Astrocyte (in vitro differentiated cells and primary cell): ENCODE data around the gene MX2. TPM values are rescaled to one million over a fixed set of nuclear protein-coding genes. Genes with fewer than 3 reads are reported as not detected.

Experiments used
- DNase-seq: peaks from one replicate; pipeline ENCODE4 v3.0.0-alpha.2; 2010; ENCODE audit warnings: low read depth
- FAIRE-seq: peaks from 2 replicates; lab custom pipeline; 2011; peaks lifted over from hg19 to GRCh38; lab: Jason Lieb, UNC
- H2AFZ ChIP-seq: 2 replicates; pipeline ENCODE4 v1.6.0; 2012; ENCODE audit warnings: low read depth, low read length, inconsistent platforms
- H3K27ac ChIP-seq: 2 replicates; pipeline ENCODE4 v1.5.1; 2011; ENCODE audit warnings: low read depth, low read length, inconsistent platforms
- H3K27me3 ChIP-seq: 2 replicates; pipeline ENCODE4 v1.6.0; 2011; ENCODE audit warnings: low read length, inconsistent platforms; ENCODE audit not compliant: insufficient read depth
- H3K36me3 ChIP-seq: 2 replicates; pipeline ENCODE4 v1.5.1; 2011; ENCODE audit warnings: low read length, inconsistent platforms; ENCODE audit not compliant: insufficient read depth
- H3K4me1 ChIP-seq: 2 replicates; pipeline ENCODE4 v1.5.1; 2011; ENCODE audit warnings: low read length, inconsistent platforms; ENCODE audit not compliant: insufficient read depth
- H3K4me2 ChIP-seq: 2 replicates; pipeline ENCODE4 v1.6.0; 2012; ENCODE audit warnings: low read length, inconsistent platforms
- H3K4me3 ChIP-seq: 2 replicates; pipeline ENCODE4 v1.5.1; 2011; ENCODE audit warnings: low read depth, mild to moderate bottlenecking, low read length, inconsistent platforms; ENCODE audit not compliant: insufficient read depth
- H3K79me2 ChIP-seq: 2 replicates; pipeline ENCODE4 v1.6.0; 2012; ENCODE audit warnings: mild to moderate bottlenecking, low read length, inconsistent platforms; ENCODE audit not compliant: insufficient read depth
- H3K9ac ChIP-seq: 2 replicates; pipeline ENCODE4 v1.6.0; 2012; ENCODE audit warnings: mild to moderate bottlenecking, low read length, inconsistent platforms
- H3K9me3 ChIP-seq: 2 replicates; pipeline ENCODE4 v1.5.1; 2012; ENCODE audit warnings: low read depth, mild to moderate bottlenecking, low read length, inconsistent platforms; ENCODE audit not compliant: insufficient read depth
- H4K20me1 ChIP-seq: 2 replicates; pipeline ENCODE4 v1.6.0; 2012; ENCODE audit warnings: low read length, inconsistent platforms; ENCODE audit not compliant: insufficient read depth
- H3K27ac Mint-ChIP-seq: one replicate; pipeline ENCODE4 v1.8.0; 2021; ENCODE audit warnings: mild to moderate bottlenecking, mixed read lengths; ENCODE audit not compliant: unreplicated experiment
- H3K27me3 Mint-ChIP-seq: one replicate; pipeline ENCODE4 v1.8.0; 2021; ENCODE audit warnings: low read depth, mixed read lengths; ENCODE audit not compliant: unreplicated experiment
- H3K36me3 Mint-ChIP-seq: one replicate; pipeline ENCODE4 v1.8.0; 2021; ENCODE audit warnings: low read depth, mixed read lengths; ENCODE audit not compliant: unreplicated experiment
- H3K4me1 Mint-ChIP-seq: one replicate; pipeline ENCODE4 v1.8.0; 2021; ENCODE audit warnings: low read depth, mixed read lengths; ENCODE audit not compliant: unreplicated experiment
- H3K4me3 Mint-ChIP-seq: one replicate; pipeline ENCODE4 v1.8.0; 2021; ENCODE audit warnings: mild to moderate bottlenecking, moderate library complexity, mixed read lengths; ENCODE audit not compliant: unreplicated experiment
- H3K9me3 Mint-ChIP-seq: one replicate; pipeline ENCODE4 v1.8.0; 2021; ENCODE audit warnings: mild to moderate bottlenecking, mixed read lengths; ENCODE audit not compliant: unreplicated experiment
- EZH2 ChIP-seq: IDR thresholded peaks from 2 replicates; pipeline ENCODE4 v1.6.1; 2012; ENCODE audit warnings: mild to moderate bottlenecking, low read length, inconsistent platforms; ENCODE audit not compliant: insufficient read depth
- total RNA-seq: library from RNA; stranded (reverse); gene quantifications from 2 replicates; pipeline ENCODE4 v1.2.1, GENCODE V29; 2021
- TF ChIP-seq, protein P1 (sequence below): IDR thresholded peaks from 2 replicates; pipeline ENCODE4 v1.5.1; 2011; ENCODE audit warnings: low read depth, mild to moderate bottlenecking, inconsistent platforms, low read length, moderate library complexity; ENCODE audit not compliant: insufficient read depth

MX2 gene
- total RNA-seq, 1 donor from 2014 or later, result 8.6 TPM

- no peak overlapping the region for H3K4me3 ChIP-seq
- Mint-ChIP-seq H3K4me3 (no peak overlapping the region), H3K27ac (peak overlapping the region; percentile 77), H3K4me1 (peaks cover 5% of the 10 kb centered on the region), H3K36me3 (peaks cover 47% of the 10 kb centered on the region), H3K27me3 (no peaks in the 10 kb centered on the region), H3K9me3 (no peaks in the 10 kb centered on the region)
- no peaks in the 10 kb centered on the region for H3K79me2 ChIP-seq
- H3K4me1 ChIP-seq, result no peaks in the 10 kb centered on the region
- no peaks in the 10 kb centered on the region for H3K36me3 ChIP-seq
- no peaks in the 10 kb centered on the region for H4K20me1 ChIP-seq
- no peak for TF ChIP-seq EZH2
- TF ChIP-seq, protein P1, sequence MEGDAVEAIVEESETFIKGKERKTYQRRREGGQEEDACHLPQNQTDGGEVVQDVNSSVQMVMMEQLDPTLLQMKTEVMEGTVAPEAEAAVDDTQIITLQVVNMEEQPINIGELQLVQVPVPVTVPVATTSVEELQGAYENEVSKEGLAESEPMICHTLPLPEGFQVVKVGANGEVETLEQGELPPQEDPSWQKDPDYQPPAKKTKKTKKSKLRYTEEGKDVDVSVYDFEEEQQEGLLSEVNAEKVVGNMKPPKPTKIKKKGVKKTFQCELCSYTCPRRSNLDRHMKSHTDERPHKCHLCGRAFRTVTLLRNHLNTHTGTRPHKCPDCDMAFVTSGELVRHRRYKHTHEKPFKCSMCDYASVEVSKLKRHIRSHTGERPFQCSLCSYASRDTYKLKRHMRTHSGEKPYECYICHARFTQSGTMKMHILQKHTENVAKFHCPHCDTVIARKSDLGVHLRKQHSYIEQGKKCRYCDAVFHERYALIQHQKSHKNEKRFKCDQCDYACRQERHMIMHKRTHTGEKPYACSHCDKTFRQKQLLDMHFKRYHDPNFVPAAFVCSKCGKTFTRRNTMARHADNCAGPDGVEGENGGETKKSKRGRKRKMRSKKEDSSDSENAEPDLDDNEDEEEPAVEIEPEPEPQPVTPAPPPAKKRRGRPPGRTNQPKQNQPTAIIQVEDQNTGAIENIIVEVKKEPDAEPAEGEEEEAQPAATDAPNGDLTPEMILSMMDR, result no peak
- FAIRE-seq, result no peak
- DNase-seq, result no peak
- no peaks in the 10 kb centered on the region for H3K27me3 ChIP-seq
- H3K9me3 ChIP-seq, result no peaks in the 10 kb centered on the region
- H2AFZ ChIP-seq, result no peak overlapping the region
- no peak overlapping the region for H3K27ac ChIP-seq
- no peak overlapping the region for H3K9ac ChIP-seq
- no peak overlapping the region for H3K4me2 ChIP-seq
These were observed 87.8 kb downstream of the MX2 start for GRCh38 chr21:41449613-41450012.

DNA sequence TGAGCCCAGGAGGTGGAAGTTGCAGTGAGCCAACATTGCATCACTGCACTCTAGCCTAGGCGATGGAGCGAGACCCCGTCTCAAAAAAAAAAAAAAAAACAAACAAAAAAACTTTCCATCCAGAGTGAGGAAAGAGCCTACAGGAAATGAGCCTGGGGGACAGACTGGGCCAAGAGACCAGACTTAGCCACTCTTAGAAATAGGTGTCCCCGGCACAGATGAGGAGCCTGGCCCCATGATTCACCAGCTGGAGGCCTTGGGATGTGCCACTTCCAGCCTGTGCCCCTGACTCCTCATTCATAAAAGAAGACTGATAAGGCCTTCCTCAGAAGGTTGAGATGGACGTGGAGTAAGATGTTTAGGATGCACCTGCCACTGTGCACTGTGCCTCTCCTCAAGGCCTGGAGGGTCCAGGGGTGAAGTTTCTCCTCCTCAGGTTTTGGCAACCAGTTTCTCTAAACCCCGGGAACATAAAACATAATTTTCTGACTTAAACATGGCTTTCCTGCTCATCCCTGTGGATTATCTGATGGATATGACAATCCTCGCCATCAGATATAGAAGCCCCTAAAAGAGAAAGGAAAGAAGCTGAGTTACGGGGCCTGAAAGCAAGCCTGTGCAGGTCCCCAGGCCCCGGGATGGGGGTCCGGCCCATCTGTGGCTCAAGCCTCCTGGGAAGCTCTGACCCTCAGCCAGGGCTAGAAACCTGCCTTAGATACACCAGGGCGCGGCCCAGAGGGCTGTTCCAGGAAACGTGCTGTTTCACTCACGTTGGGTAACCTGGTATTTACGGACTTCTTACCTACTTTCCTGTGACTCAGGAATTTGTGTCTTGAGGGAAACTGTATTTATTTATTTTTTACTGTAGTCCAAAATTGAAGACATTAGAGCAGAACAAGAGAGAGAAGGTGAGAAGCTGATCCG lies 90.2 kb downstream of the MX2 start:
- TF ChIP-seq, protein P1, result no peak
- no peak for TF ChIP-seq EZH2
- Histone ChIP-seq H3K4me1 (no peaks in the 10 kb centered on the region), H3K27me3 (no peaks in the 10 kb centered on the region), H2AFZ (no peak overlapping the region), H3K9me3 (no peaks in the 10 kb centered on the region), H4K20me1 (no peaks in the 10 kb centered on the region), H3K4me3 (no peak overlapping the region), H3K79me2 (no peaks in the 10 kb centered on the region), H3K4me2 (no peak overlapping the region), H3K27ac (no peak overlapping the region), H3K36me3 (no peaks in the 10 kb centered on the region), H3K9ac (no peak overlapping the region)
- FAIRE-seq, result no peak
- DNase-seq, result no peak
- no peaks in the 10 kb centered on the region for H3K27me3 Mint-ChIP-seq
- H3K4me3 Mint-ChIP-seq, result no peak overlapping the region
- no peak overlapping the region for H3K27ac Mint-ChIP-seq
- H3K4me1 Mint-ChIP-seq, result peaks cover under 1% of the 10 kb centered on the region
- H3K36me3 Mint-ChIP-seq, result peaks cover 34% of the 10 kb centered on the region
- no peaks in the 10 kb centered on the region for H3K9me3 Mint-ChIP-seq

DNA sequence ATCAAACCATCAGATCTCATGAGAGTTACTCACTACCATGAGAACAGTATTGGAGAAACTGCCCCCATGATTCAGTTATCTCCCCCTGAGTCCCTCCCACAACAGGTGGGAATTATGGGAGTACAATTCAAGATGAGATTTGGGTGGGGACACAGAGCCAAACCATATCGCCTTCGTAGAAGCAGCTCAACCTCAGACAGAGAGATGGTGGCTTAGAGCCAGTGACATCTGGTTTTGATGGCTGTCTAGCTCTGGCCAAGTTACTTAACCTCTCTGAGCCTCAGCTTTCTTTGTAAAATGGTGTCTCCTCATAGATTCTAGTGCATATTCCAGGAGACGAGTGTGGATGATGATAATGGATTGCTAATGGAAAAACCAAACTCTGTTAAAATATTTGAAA lies 91.4 kb downstream of the MX2 start:
- Mint-ChIP-seq H3K27me3 (no peaks in the 10 kb centered on the region), H3K9me3 (no peaks in the 10 kb centered on the region), H3K4me3 (no peak overlapping the region), H3K27ac (no peak overlapping the region), H3K4me1 (peaks cover 13% of the 10 kb centered on the region), H3K36me3 (peaks cover 35% of the 10 kb centered on the region)
- no peak overlapping the region for H3K27ac ChIP-seq
- no peaks in the 10 kb centered on the region for H3K9me3 ChIP-seq
- H4K20me1 ChIP-seq, result no peaks in the 10 kb centered on the region
- no peak for FAIRE-seq
- H3K4me3 ChIP-seq, result no peak overlapping the region
- no peaks in the 10 kb centered on the region for H3K27me3 ChIP-seq
- no peak overlapping the region for H3K4me2 ChIP-seq
- no peak overlapping the region for H3K9ac ChIP-seq
- TF ChIP-seq EZH2, result no peak
- TF ChIP-seq, protein P1, result no peak
- H2AFZ ChIP-seq, result no peak overlapping the region
- H3K36me3 ChIP-seq, result no peaks in the 10 kb centered on the region
- H3K4me1 ChIP-seq, result no peaks in the 10 kb centered on the region
- DNase-seq, result no peak
- no peaks in the 10 kb centered on the region for H3K79me2 ChIP-seq
